Measurements from ENCODE around the gene P2RY11. TPM values are rescaled to one million over a fixed set of nuclear protein-coding genes. Genes with fewer than 3 reads are reported as not detected.

Gene P2RY11
- total and polyA plus RNA-seq, 2 experiments from 2014 or later = 2.7 to 6.1 TPM

DNA sequence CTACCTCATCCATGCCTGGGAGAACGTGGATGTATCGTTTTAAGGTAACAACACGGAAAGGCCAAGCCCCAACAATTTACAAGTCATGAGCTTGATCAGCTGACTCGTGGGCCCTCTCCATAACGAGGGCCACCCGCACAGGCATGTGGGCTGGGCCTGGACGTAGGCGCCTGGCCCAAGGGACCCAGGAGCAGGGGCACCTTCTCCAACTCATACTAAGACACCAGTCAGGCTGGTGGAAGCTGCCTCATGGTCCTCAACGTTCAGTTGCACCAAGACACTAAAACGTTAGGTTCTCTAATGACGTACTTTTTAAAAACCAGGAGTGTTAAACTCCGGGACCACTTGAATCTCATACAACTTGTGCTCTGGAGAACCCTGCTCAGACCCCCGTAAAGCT is 30.0 kb downstream of the P2RY11 start:
- TF ChIP-seq EZH2 (IDR thresholded peaks at IDR 0.05; ENCODE audit: borderline replicate concordance) (no peak), EZH2phosphoT487 (IDR thresholded peaks at IDR 0.05; ENCODE audit: low read depth, severe bottlenecking, unreplicated experiment) (no peak)
- TF ChIP-seq, protein P1, sequence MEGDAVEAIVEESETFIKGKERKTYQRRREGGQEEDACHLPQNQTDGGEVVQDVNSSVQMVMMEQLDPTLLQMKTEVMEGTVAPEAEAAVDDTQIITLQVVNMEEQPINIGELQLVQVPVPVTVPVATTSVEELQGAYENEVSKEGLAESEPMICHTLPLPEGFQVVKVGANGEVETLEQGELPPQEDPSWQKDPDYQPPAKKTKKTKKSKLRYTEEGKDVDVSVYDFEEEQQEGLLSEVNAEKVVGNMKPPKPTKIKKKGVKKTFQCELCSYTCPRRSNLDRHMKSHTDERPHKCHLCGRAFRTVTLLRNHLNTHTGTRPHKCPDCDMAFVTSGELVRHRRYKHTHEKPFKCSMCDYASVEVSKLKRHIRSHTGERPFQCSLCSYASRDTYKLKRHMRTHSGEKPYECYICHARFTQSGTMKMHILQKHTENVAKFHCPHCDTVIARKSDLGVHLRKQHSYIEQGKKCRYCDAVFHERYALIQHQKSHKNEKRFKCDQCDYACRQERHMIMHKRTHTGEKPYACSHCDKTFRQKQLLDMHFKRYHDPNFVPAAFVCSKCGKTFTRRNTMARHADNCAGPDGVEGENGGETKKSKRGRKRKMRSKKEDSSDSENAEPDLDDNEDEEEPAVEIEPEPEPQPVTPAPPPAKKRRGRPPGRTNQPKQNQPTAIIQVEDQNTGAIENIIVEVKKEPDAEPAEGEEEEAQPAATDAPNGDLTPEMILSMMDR (IDR thresholded peaks at IDR 0.05; ENCODE audit: poor library complexity) = no peak
- Histone ChIP-seq H3K27me3 (no peaks in the 10 kb centered on the region), H3K79me2 (no peaks in the 10 kb centered on the region), H2AFZ (no peak overlapping the region), H3K4me1 (ENCODE audit: insufficient read depth) (no peaks in the 10 kb centered on the region), H3K9me3 (ENCODE audit: low read depth) (no peaks in the 10 kb centered on the region), H4K20me1 (ENCODE audit: insufficient read depth, poor library complexity, severe bottlenecking) (no peaks in the 10 kb centered on the region), H3K4me3 (no peak overlapping the region), H3K4me2 (no peak overlapping the region), H3K36me3 (replicated peaks; ENCODE audit: insufficient read depth, low read depth) (no peaks in the 10 kb centered on the region), H3K9me2 (replicated peaks; ENCODE audit: insufficient read depth) (no peaks in the 10 kb centered on the region), H3K27ac (no peak overlapping the region)
- 94% methylated on average over 13 of the region's 13 CpGs for WGBS (ENCODE audit: low lambda C conversion rate, missing lambda C conversion rate)
- DNase-seq (ENCODE audit: low spot score) = no peak

DNA sequence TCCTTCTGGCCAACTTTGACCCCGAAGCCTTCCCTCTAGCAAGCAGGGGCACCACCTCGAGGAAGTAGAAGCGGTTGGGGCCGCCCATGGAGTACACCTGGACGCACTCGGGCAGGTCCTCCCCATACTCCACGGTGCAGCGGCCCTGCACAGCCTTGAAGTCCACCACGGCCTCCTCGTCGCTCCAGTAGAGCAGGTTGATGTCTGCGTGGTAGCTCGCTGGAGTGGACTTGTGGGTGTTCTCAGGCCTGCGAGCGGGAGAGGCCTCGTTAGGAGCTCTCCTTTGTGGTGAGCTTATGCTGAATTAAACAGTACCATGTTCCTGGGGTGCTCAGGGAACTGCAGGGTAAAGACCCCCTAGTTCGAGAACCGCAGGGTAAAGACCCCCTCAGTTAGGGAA is 30.5 kb downstream of the P2RY11 start:
- 98% methylated on average over 18 of the region's 18 CpGs for WGBS (ENCODE audit: low lambda C conversion rate, missing lambda C conversion rate)
- Histone ChIP-seq H3K4me3 (no peak overlapping the region), H2AFZ (no peak overlapping the region), H3K9me2 (replicated peaks; ENCODE audit: insufficient read depth) (no peaks in the 10 kb centered on the region), H3K4me2 (no peak overlapping the region), H3K4me1 (ENCODE audit: insufficient read depth) (no peaks in the 10 kb centered on the region), H3K9me3 (ENCODE audit: low read depth) (no peaks in the 10 kb centered on the region), H4K20me1 (ENCODE audit: insufficient read depth, poor library complexity, severe bottlenecking) (no peaks in the 10 kb centered on the region), H3K27ac (no peak overlapping the region), H3K27me3 (no peaks in the 10 kb centered on the region), H3K36me3 (replicated peaks; ENCODE audit: insufficient read depth, low read depth) (no peaks in the 10 kb centered on the region), H3K79me2 (no peaks in the 10 kb centered on the region)
- no peak for DNase-seq (ENCODE audit: low spot score)
- TF ChIP-seq EZH2 (IDR thresholded peaks at IDR 0.05; ENCODE audit: borderline replicate concordance) = no peak
- TF ChIP-seq EZH2phosphoT487 (IDR thresholded peaks at IDR 0.05; ENCODE audit: low read depth, severe bottlenecking, unreplicated experiment) = no peak
- TF ChIP-seq, protein P1 (IDR thresholded peaks at IDR 0.05; ENCODE audit: poor library complexity) = no peak

DNA sequence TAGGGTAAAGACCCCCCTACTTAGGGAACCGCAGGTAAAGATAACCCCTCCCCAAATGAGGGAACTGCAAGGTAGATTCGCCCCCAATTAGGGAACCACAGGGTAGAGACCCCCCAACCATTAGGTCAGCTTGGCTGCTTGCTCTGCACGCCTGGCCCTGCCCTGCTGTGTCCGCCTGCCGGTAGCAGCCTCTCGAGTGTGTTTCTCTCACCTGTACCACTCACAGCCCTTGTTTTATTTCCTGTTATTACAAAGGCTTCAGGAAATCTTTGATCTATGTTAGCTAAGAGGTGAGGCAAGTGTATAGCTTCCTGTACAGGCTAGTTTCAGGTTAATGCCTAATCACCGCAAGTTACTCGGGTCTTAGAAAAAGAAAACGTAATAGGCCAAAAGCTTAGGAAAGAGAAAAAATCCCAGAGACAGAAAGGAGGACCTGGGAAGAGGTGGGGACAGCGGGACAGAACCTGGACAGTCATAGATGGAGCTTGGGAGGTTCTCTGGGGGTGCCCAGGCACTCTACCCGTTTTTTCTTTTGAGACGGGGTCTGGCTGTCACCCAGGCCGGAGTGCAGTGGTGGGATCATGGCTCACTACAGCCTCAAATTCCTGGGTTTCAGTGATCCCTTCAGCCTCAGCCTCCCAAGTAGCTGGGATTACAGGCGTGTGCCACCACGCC is 31.3 kb downstream of the P2RY11 start:
- Histone ChIP-seq H4K20me1 (ENCODE audit: insufficient read depth, poor library complexity, severe bottlenecking) (no peaks in the 10 kb centered on the region), H3K27ac (no peak overlapping the region), H3K27me3 (no peaks in the 10 kb centered on the region), H2AFZ (no peak overlapping the region), H3K36me3 (replicated peaks; ENCODE audit: insufficient read depth, low read depth) (no peaks in the 10 kb centered on the region), H3K4me1 (ENCODE audit: insufficient read depth) (no peaks in the 10 kb centered on the region), H3K4me2 (no peak overlapping the region), H3K4me3 (no peak overlapping the region), H3K9me2 (replicated peaks; ENCODE audit: insufficient read depth) (no peaks in the 10 kb centered on the region), H3K9me3 (ENCODE audit: low read depth) (no peaks in the 10 kb centered on the region), H3K79me2 (no peaks in the 10 kb centered on the region)
- TF ChIP-seq EZH2 (IDR thresholded peaks at IDR 0.05; ENCODE audit: borderline replicate concordance) (no peak), EZH2phosphoT487 (IDR thresholded peaks at IDR 0.05; ENCODE audit: low read depth, severe bottlenecking, unreplicated experiment) (no peak)
- TF ChIP-seq, protein P1 (IDR thresholded peaks at IDR 0.05; ENCODE audit: poor library complexity) = no peak
- no peak for DNase-seq (ENCODE audit: low spot score)
- 92% methylated on average over 15 of the region's 15 CpGs for WGBS (ENCODE audit: low lambda C conversion rate, missing lambda C conversion rate)
